GM10248 (cell line): ENCODE results near the gene HBG2.

Experiments used
- CTCF ChIA-PET: fragments of 300-600 bp; sonication (Branson Sonifier 250); formaldehyde crosslinking; extraction: SDS; loops from one replicate; lab custom pipeline; 2021; ENCODE audit warnings: antibody characterized with exemption; lab: Yijun Ruan, JAX
- POLR2A ChIA-PET: fragments of 350-650 bp; sonication (Branson Sonifier 250); formaldehyde crosslinking; extraction: SDS; loops from one replicate; lab custom pipeline; 2020; ENCODE audit warnings: antibody characterized with exemption; lab: Yijun Ruan, JAX
- DNase-seq: peaks from one replicate; pipeline ENCODE4 v3.0.0; 2012; ENCODE audit errors: extremely low spot score
- CTCF ChIP-seq: IDR thresholded peaks from 2 replicates; pipeline ENCODE4 v1.5.1; 2012; ENCODE audit warnings: mild to moderate bottlenecking, low read depth; ENCODE audit errors: extremely low read depth, missing control alignments, control extremely low read depth

Gene HBG2

GRCh38 chr11:5242933-5243815 lies 11.4 kb downstream of the HBG2 start:
- ChIA-PET CTCF (no interaction called here), POLR2A (no interaction called here)
- TF ChIP-seq CTCF = no peak
- no peak for DNase-seq

GRCh38 chr11:5242208-5242607 lies 12.4 kb downstream of the HBG2 start:
- CTCF ChIA-PET = no interaction called here
- DNase-seq = no peak
- no peak for TF ChIP-seq CTCF
- POLR2A ChIA-PET = no interaction called here

- ChIA-PET POLR2A (no interaction called here), CTCF (no interaction called here)
These were observed 13.1 kb downstream of the HBG2 start for GRCh38 chr11:5241458-5241857.

GRCh38 chr11:5240458-5240857 lies 14.1 kb downstream of the HBG2 start:
- ChIA-PET POLR2A (interaction anchor here (0.6 kb wide), 1 partner anchor 1316 kb away, joined by 4 read pairs; no protein-coding TSS in a partner anchor), CTCF (interaction anchor here (1.1 kb wide), 1 partner anchor 9 kb away, joined by 3 read pairs; no protein-coding TSS in a partner anchor)
- no peak for TF ChIP-seq CTCF
- DNase-seq = no peak

More at GRCh38 chr11:5241458-5241857, 13.1 kb downstream of the HBG2 start:
- no peak for TF ChIP-seq CTCF
- DNase-seq = no peak

- no peak for TF ChIP-seq CTCF
- CTCF ChIA-PET = interaction anchor here (1.1 kb wide), 1 partner anchor 9 kb away, joined by 3 read pairs; no protein-coding TSS in a partner anchor
- POLR2A ChIA-PET = no interaction called here
- no peak for DNase-seq
These were observed 14.5 kb downstream of the HBG2 start for GRCh38 chr11:5240056-5240455.

- TF ChIP-seq CTCF = no peak
- no peak for DNase-seq
- POLR2A ChIA-PET = no interaction called here
- CTCF ChIA-PET = no interaction called here
These were observed 15.5 kb downstream of the HBG2 start for GRCh38 chr11:5239046-5239445.
